Mammary epithelial cell (primary cell): Measurements from ENCODE around the gene DLG5.
"Not testable (repeated sequence)": the region's sequence is repeated elsewhere in the genome, so short reads cannot be mapped to it uniquely, and the experiment has no call there.

Experiments
- CTCF ChIP-seq, 2 donors: IDR thresholded peaks in 1 of 2; conservative IDR thresholded peaks in 1 of 2; 2 replicates each; pipeline ENCODE4 v1.5.1; 2011 to 2012; ENCODE audit warnings: inconsistent platforms in 2 of 2, low read length in 2 of 2, mild to moderate bottlenecking in 2 of 2, control low read depth in 1 of 2, low read depth in 1 of 2; ENCODE audit not compliant: insufficient read depth in 1 of 2; ENCODE audit errors: extremely low read depth in 1 of 2
- EZH2 ChIP-seq: IDR thresholded peaks from 2 replicates; pipeline ENCODE4 v1.6.1; 2012; ENCODE audit warnings: low read length, inconsistent platforms, borderline replicate concordance

DNA sequence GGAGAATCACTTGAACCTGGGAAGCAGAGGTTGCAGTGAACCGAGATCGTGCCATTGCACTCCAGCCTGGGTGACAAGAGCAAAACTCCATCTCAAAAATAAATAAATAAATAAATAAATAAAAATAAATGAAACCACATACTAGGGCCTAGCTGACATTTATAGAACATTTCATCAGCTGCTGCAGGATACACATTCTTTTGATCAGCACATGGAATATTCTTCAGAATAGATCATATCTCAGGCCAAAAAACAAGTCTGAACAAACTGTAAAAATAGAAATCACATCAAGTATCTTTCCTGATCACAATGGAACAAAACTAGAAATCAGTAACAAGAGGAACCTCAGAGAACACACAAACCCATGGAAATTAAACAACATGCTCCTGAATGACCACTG lies 168.1 kb downstream of the DLG5 start:
- TF ChIP-seq CTCF (conservative IDR thresholded peaks at IDR 0.05 in 1 of 2, IDR thresholded peaks at IDR 0.05 in 1 of 2; ENCODE audit: extremely low read depth in 1 of 2, insufficient read depth in 1 of 2, low read depth in 1 of 2, low read length in 2 of 2); EZH2: not testable (repeated sequence)
